ENCODE data around the gene MITF. TPM values are rescaled to one million over a fixed set of nuclear protein-coding genes. Genes with fewer than 3 reads are reported as not detected.

The MITF gene
- total RNA-seq, 4 donors from 2014 or later, result 13.7 to 39.0 (median 27.4) TPM

GRCh38 chr3:69819282-69819681 lies 80.0 kb downstream of the MITF start:
- DNase-seq (ENCODE audit: low spot score), result no peak
- ATAC-seq (ENCODE audit: low FRiP score), result no peak
- no peak for TF ChIP-seq CTCF (IDR thresholded peaks at IDR 0.05)

GRCh38 chr3:69821133-69821532 lies 81.9 kb downstream of the MITF start:
- TF ChIP-seq CTCF (IDR thresholded peaks at IDR 0.05), result no peak
- DNase-seq (ENCODE audit: low spot score), result no peak

GRCh38 chr3:69823743-69824142 lies 84.5 kb downstream of the MITF start:
- ATAC-seq (ENCODE audit: low FRiP score) (no peak), DNase-seq (ENCODE audit: low spot score) (no peak)
- TF ChIP-seq CTCF (IDR thresholded peaks at IDR 0.05), result no peak

More at GRCh38 chr3:69821133-69821532, 81.9 kb downstream of the MITF start:
- no peak for ATAC-seq (ENCODE audit: low FRiP score)

GRCh38 chr3:69825446-69825845 lies 86.2 kb downstream of the MITF start:
- no peak for TF ChIP-seq CTCF (IDR thresholded peaks at IDR 0.05)
- ATAC-seq (ENCODE audit: low FRiP score) (no peak), DNase-seq (ENCODE audit: low spot score) (no peak)

- TF ChIP-seq CTCF (IDR thresholded peaks at IDR 0.05), result no peak
- ATAC-seq (ENCODE audit: low FRiP score) (no peak), DNase-seq (ENCODE audit: low spot score) (no peak)
These were observed 87.9 kb downstream of the MITF start for GRCh38 chr3:69827127-69827526.

- ATAC-seq (ENCODE audit: low FRiP score) (no peak), DNase-seq (ENCODE audit: low spot score) (no peak)
- TF ChIP-seq CTCF (IDR thresholded peaks at IDR 0.05), result no peak
These were observed 89.6 kb downstream of the MITF start for GRCh38 chr3:69828817-69829216.

- no peak for ATAC-seq (ENCODE audit: low FRiP score)
- DNase-seq (ENCODE audit: low spot score), result no peak
- no peak for TF ChIP-seq CTCF (IDR thresholded peaks at IDR 0.05)
These were observed 90.9 kb downstream of the MITF start for GRCh38 chr3:69830147-69830546.

Measured in omental fat pad (tissue), 4 donors.